Stimulated activated CD4-positive, alpha-beta T cell treated with anti-CD3 and anti-CD28 coated beads, Interleukin-1b, Interleukin-23, amount 100 ng/mL, for 24 hours (primary cell): ENCODE results near the gene ACR.
"Not testable (repeated sequence)": the region's sequence is repeated elsewhere in the genome, so short reads cannot be mapped to it uniquely, and the experiment has no call there.

Experiments used
- DNase-seq, 4 experiments: peaks; one replicate each; pipeline ENCODE4 v3.0.0-alpha.2; 2020; ENCODE audit warnings: low read depth in 4 of 4, low spot score in 1 of 4

ACR gene

GRCh38 chr22:50775132-50775531 lies 37.1 kb downstream of the ACR start:
- DNase-seq: not testable (repeated sequence)

DNA sequence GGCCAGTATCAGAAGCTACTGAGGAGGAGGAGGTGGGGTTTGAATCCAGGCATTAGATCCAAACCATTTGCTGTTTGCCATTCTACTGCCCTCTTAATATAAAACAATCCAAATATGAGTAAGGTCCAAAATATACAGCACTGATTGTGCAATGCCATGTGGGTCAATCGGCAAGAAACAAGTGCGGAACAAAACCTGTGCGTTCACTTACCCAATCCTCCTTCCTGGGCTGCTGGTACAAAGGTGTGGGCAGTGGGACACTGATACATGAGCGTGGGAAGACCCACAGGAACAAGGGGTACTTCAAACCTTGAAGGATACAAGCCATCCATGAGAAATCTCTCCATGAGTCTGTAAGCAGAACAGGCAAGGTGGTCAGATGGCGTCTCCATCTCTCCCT lies 39.6 kb downstream of the ACR start:
- DNase-seq: not testable (repeated sequence)

GRCh38 chr22:50780244-50780643 lies 42.2 kb downstream of the ACR start:
- not testable (repeated sequence) for DNase-seq

GRCh38 chr22:50782253-50782652 lies 44.2 kb downstream of the ACR start:
- DNase-seq: not testable (repeated sequence)

DNA sequence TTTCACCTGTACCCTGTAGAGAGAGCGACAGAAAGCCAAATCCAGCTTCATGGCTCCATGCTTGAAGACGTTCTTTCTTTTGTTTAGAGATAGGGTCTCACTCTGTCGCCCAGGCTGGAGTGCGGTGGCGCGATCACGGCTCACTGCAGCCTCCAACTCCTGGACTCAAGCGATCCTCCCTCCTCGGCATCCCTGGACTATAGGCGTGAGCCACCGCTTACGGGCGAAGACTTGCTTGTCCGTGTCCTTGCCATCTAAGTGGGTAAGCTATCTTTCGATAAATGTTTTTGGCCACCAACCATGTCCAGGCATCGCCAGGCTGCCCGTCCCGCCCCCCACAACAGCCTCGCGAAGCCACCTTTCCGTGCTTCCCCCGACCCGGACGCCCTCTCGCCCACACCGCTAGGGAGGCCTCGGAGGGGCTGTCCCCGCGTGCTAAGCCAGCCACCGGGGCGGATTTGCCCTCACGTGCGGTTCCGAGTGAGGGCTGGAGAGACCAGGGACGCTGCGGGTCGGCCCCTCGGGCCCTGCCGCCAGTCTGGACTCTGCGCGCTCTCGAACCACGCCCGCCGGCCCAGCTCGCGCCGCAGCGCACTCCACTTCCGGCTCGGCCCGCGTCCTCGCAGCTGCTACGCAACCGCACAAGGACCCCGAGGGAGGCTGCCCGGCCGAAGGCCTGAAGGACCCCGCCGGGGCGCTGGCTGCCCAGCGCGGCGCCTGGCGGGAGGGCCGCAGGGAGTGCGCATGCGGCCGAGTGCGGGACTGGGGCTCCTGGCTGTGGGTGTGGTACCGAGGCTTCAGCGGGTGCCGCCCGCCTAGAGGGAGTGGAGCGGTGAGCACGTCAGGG lies 45.3 kb downstream of the ACR start, which contains the start of gene RABL2B:
Gene RABL2B, minus strand, starts transcription at position 604 of the 847 bp plus-strand sequence. CDS start 1,342 bp downstream, outside the sequence.
- DNase-seq: peak; percentile 65 to 82 (median 77)

GRCh38 chr22:50783880-50784276 lies 45.9 kb downstream of the ACR start:
- not testable (repeated sequence) for DNase-seq

- DNase-seq: not testable (repeated sequence)
Observed at GRCh38 chr22:50785289-50785688, 47.3 kb downstream of the ACR start.

DNA sequence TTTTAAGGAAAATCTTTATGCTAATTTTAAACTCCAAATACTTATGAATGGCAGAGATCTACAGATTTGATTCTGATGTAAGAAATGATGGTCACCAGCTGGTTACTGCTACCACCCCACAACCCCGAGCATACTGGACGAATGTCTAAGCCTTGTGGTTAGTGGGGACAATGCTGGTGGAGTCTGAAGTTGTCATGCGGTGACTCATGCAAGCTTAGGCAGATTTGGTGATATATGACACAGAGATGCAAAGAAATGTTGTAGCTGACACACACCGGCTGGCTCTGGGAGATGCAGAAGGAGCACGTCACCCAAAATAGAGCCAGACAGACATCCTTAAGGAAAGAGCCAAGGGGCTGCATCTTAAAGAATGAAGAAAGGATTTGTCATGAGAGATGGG lies 48.9 kb downstream of the ACR start:
- not testable (repeated sequence) for DNase-seq
